HFF-Myc (cell line): Measurements from ENCODE around the gene CBY3.
A peak's percentile ranks its signal among the peaks of the same experiment; 100 is the strongest.
"Not testable (repeated sequence)": the region's sequence is repeated elsewhere in the genome, so short reads cannot be mapped to it uniquely, and the experiment has no call there.

ENCODE experiments used
- DNase-seq: peaks from one replicate; pipeline ENCODE4 v3.0.0-alpha.2; 2011; ENCODE audit warnings: low read depth; ENCODE audit errors: extremely low read depth
- H3K4me3 ChIP-seq: replicated peaks from 2 replicates; pipeline ENCODE4 v1.5.1; 2011; ENCODE audit warnings: low read depth, mild to moderate bottlenecking, control low read depth, low read length
- CTCF ChIP-seq: IDR thresholded peaks from 2 replicates; pipeline ENCODE4 v1.5.1; 2012; ENCODE audit warnings: mild to moderate bottlenecking, low read depth, low read length, control low read depth; ENCODE audit errors: missing control alignments

CBY3 gene

GRCh38 chr5:179668391-179668790 is 12.4 kb downstream of the CBY3 start:
- peak; percentile 87 for TF ChIP-seq CTCF
- DNase-seq, result peak; percentile 19

GRCh38 chr5:179661647-179662046 is 19.2 kb downstream of the CBY3 start:
- not testable (repeated sequence) for DNase-seq, H3K4me3 ChIP-seq

More at GRCh38 chr5:179668391-179668790, 12.4 kb downstream of the CBY3 start:
- H3K4me3 ChIP-seq, result no peak overlapping the region

- H3K4me3 ChIP-seq, result peak overlapping the region; percentile 55
- DNase-seq, result not testable (repeated sequence)
Measured at GRCh38 chr5:179658179-179658856, 22.5 kb downstream of the CBY3 start.

GRCh38 chr5:179657302-179658178 is 23.3 kb downstream of the CBY3 start:
- H3K4me3 ChIP-seq, DNase-seq: not testable (repeated sequence)

- not testable (repeated sequence) for DNase-seq, H3K4me3 ChIP-seq
Measured at GRCh38 chr5:179653135-179653534, 27.7 kb downstream of the CBY3 start.

GRCh38 chr5:179650245-179650644 is 30.6 kb downstream of the CBY3 start:
- H3K4me3 ChIP-seq, result not testable (repeated sequence)

GRCh38 chr5:179649166-179649703 is 31.6 kb downstream of the CBY3 start:
- H3K4me3 ChIP-seq, DNase-seq: not testable (repeated sequence)

More at GRCh38 chr5:179650245-179650644, 30.6 kb downstream of the CBY3 start:
- DNase-seq, result not testable (repeated sequence)

GRCh38 chr5:179648410-179648809 is 32.4 kb downstream of the CBY3 start:
- no peak for DNase-seq
- H3K4me3 ChIP-seq, result no peak overlapping the region

GRCh38 chr5:179644766-179645165 is 36.1 kb downstream of the CBY3 start:
- DNase-seq, H3K4me3 ChIP-seq: not testable (repeated sequence)

More at GRCh38 chr5:179648410-179648809, 32.4 kb downstream of the CBY3 start:
- TF ChIP-seq CTCF, result no peak

GRCh38 chr5:179643141-179643920 is 37.5 kb downstream of the CBY3 start:
- not testable (repeated sequence) for H3K4me3 ChIP-seq, DNase-seq

- not testable (repeated sequence) for H3K4me3 ChIP-seq, DNase-seq
Measured at GRCh38 chr5:179642626-179643025, 38.2 kb downstream of the CBY3 start.

- not testable (repeated sequence) for H3K4me3 ChIP-seq, DNase-seq
Measured at GRCh38 chr5:179641745-179642144, 39.1 kb downstream of the CBY3 start.

- not testable (repeated sequence) for H3K4me3 ChIP-seq, DNase-seq
Measured at GRCh38 chr5:179639296-179639695, 41.5 kb downstream of the CBY3 start.

GRCh38 chr5:179634370-179635172 is 46.3 kb downstream of the CBY3 start:
- not testable (repeated sequence) for DNase-seq, H3K4me3 ChIP-seq
